Chondrocyte (in vitro differentiated cells): ENCODE results near the gene MAN1B1. TPM values are rescaled to one million over a fixed set of nuclear protein-coding genes. Genes with fewer than 3 reads are reported as not detected.
A peak's percentile ranks its signal among the peaks of the same experiment; 100 is the strongest.

Source experiments
- DNase-seq: peaks from one replicate; pipeline ENCODE4 v3.0.0; 2021; ENCODE audit warnings: mixed read lengths, low spot score
- H3K27ac Mint-ChIP-seq: one replicate; pipeline ENCODE4 v1.8.0; 2021; ENCODE audit warnings: mild to moderate bottlenecking, moderate library complexity, mixed read lengths; ENCODE audit not compliant: unreplicated experiment
- H3K27me3 Mint-ChIP-seq: 2 replicates; pipeline ENCODE4 v1.8.0; 2021; ENCODE audit warnings: low read depth, mixed read lengths
- H3K36me3 Mint-ChIP-seq: 2 replicates; pipeline ENCODE4 v1.8.0; 2021; ENCODE audit warnings: low read depth, mixed read lengths
- H3K4me1 Mint-ChIP-seq: 2 replicates; pipeline ENCODE4 v1.8.0; 2021; ENCODE audit warnings: low read depth, mild to moderate bottlenecking, mixed read lengths
- H3K4me3 Mint-ChIP-seq: one replicate; pipeline ENCODE4 v1.8.0; 2021; ENCODE audit warnings: mild to moderate bottlenecking, moderate library complexity, mixed read lengths; ENCODE audit not compliant: unreplicated experiment
- H3K9me3 Mint-ChIP-seq: 2 replicates; pipeline ENCODE4 v1.8.0; 2021; ENCODE audit warnings: low read depth, mixed read lengths
- CTCF ChIP-seq: fragments of 200-600 bp; sonication (generic); IDR thresholded peaks from 2 replicates; pipeline ENCODE4 v1.5.0; 2021; ENCODE audit warnings: antibody characterized with exemption, mild to moderate bottlenecking, moderate library complexity
- total RNA-seq: library from RNA; stranded (reverse); gene quantifications from 3 replicates; pipeline ENCODE4 v1.2.1, GENCODE V29; 2021

The MAN1B1 gene
- total RNA-seq, 1 donor from 2014 or later = 117 TPM

GRCh38 chr9:137080260-137081122 is 6.3 kb upstream of the MAN1B1 start:
- H3K27me3 Mint-ChIP-seq = no peaks in the 10 kb centered on the region
- H3K27ac Mint-ChIP-seq = no peak overlapping the region
- H3K36me3 Mint-ChIP-seq = peaks cover 11% of the 10 kb centered on the region
- no peak for TF ChIP-seq CTCF
- no peak for DNase-seq
- no peaks in the 10 kb centered on the region for H3K9me3 Mint-ChIP-seq
- H3K4me1 Mint-ChIP-seq = peaks cover 25% of the 10 kb centered on the region
- H3K4me3 Mint-ChIP-seq = peak overlapping the region; percentile 9

DNA sequence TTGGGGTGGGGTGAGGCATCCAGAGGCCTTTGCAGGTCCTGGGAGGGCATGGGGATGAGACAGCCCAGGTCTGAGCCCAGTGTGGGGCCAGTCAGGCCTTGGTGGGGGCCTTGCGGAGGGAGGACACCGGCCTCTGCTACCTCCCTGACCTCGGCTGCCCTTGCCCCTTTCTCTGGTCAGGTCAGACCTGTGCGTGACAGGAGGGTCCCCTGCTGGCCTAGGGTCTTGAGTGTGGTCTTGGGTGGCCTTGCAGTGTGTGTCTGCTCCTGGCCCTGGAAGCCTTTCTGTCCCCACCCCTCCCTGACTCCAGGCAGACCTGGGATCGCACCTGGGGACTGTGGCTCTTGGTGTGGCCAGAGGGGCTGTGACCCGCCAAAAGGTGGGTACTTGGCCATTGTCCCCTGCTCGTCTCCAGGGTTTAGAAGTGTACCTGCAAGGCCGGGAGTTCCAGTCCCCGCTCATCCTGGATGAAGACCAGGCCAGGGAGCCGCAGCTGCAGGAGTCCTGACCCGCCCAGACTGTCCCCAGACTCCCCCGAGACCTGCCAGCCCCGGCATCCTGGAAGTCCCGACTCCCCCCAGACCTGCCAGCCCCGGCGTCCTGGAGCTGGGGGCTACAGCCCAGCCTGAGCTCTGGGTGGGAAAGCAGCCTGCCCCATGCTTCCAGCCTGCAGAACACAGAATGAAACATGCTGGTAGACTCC is 4.4 kb upstream of the MAN1B1 start:
- Mint-ChIP-seq H3K27me3 (no peaks in the 10 kb centered on the region), H3K27ac (peak overlapping the region; percentile 94), H3K4me1 (peaks cover 29% of the 10 kb centered on the region), H3K36me3 (peaks cover 11% of the 10 kb centered on the region), H3K9me3 (no peaks in the 10 kb centered on the region), H3K4me3 (no peak overlapping the region)
- no peak for DNase-seq
- no peak for TF ChIP-seq CTCF

GRCh38 chr9:137082925-137083290 is 3.9 kb upstream of the MAN1B1 start:
- no peak for TF ChIP-seq CTCF
- peaks cover 34% of the 10 kb centered on the region for H3K4me1 Mint-ChIP-seq
- H3K36me3 Mint-ChIP-seq = peaks cover 11% of the 10 kb centered on the region
- peak overlapping the region; percentile 94 for H3K27ac Mint-ChIP-seq
- no peaks in the 10 kb centered on the region for H3K27me3 Mint-ChIP-seq
- H3K9me3 Mint-ChIP-seq = no peaks in the 10 kb centered on the region
- H3K4me3 Mint-ChIP-seq = no peak overlapping the region
- no peak for DNase-seq

GRCh38 chr9:137083394-137084004 is 3.3 kb upstream of the MAN1B1 start:
- peak overlapping the region; percentile 94 for H3K27ac Mint-ChIP-seq

More at GRCh38 chr9:137083394-137084004, 3.3 kb upstream of the MAN1B1 start:
- Mint-ChIP-seq H3K36me3 (peaks cover 9% of the 10 kb centered on the region), H3K9me3 (no peaks in the 10 kb centered on the region), H3K4me1 (peaks cover 40% of the 10 kb centered on the region), H3K27me3 (no peaks in the 10 kb centered on the region), H3K4me3 (no peak overlapping the region)
- TF ChIP-seq CTCF = no peak
- no peak for DNase-seq
